Type B pancreatic cell (in vitro differentiated cells): Measurements from ENCODE around the gene CAMTA1. TPM values are rescaled to one million over a fixed set of nuclear protein-coding genes. Genes with fewer than 3 reads are reported as not detected.

Source experiments
- DNase-seq: peaks from one replicate; pipeline ENCODE4 v3.0.0; 2021; ENCODE audit warnings: mixed read lengths; ENCODE audit not compliant: unreplicated experiment; ENCODE audit errors: extremely low spot score
- H3K27ac Mint-ChIP-seq: 2 replicates; pipeline ENCODE4 v1.8.0; 2021; ENCODE audit warnings: mild to moderate bottlenecking, mixed read lengths
- H3K27me3 Mint-ChIP-seq: 2 replicates; pipeline ENCODE4 v1.8.0; 2021; ENCODE audit warnings: mixed read lengths
- H3K36me3 Mint-ChIP-seq: 2 replicates; pipeline ENCODE4 v1.8.0; 2021; ENCODE audit warnings: mixed read lengths
- H3K4me1 Mint-ChIP-seq: one replicate; pipeline ENCODE4 v1.8.0; 2021; ENCODE audit warnings: mixed read lengths; ENCODE audit not compliant: unreplicated experiment
- H3K4me3 Mint-ChIP-seq: 2 replicates; pipeline ENCODE4 v1.8.0; 2021; ENCODE audit warnings: mild to moderate bottlenecking, mixed read lengths
- H3K9me3 Mint-ChIP-seq: 2 replicates; pipeline ENCODE4 v1.8.0; 2021; ENCODE audit warnings: mixed read lengths
- CTCF ChIP-seq: fragments of 200-600 bp; sonication (generic); conservative IDR thresholded peaks from 2 replicates; pipeline ENCODE4 v1.5.0; 2021; ENCODE audit warnings: antibody characterized with exemption, mild to moderate bottlenecking
- total RNA-seq: library from RNA; stranded (reverse); gene quantifications from 2 replicates; pipeline ENCODE4 v1.2.1, GENCODE V29; 2021; ENCODE audit warnings: low replicate concordance

CAMTA1 gene
- total RNA-seq, 1 donor from 2014 or later = 82.5 TPM

GRCh38 chr1:7558921-7559869 lies 773.9 kb downstream of the CAMTA1 start:
- Mint-ChIP-seq H3K36me3 (no peaks in the 10 kb centered on the region), H3K27ac (no peak overlapping the region), H3K27me3 (peaks cover 3% of the 10 kb centered on the region), H3K4me3 (no peak overlapping the region), H3K4me1 (peaks cover 17% of the 10 kb centered on the region), H3K9me3 (no peaks in the 10 kb centered on the region)
- DNase-seq = no peak
- TF ChIP-seq CTCF = no peak

- DNase-seq = no peak
- Mint-ChIP-seq H3K4me1 (peaks cover 11% of the 10 kb centered on the region), H3K9me3 (no peaks in the 10 kb centered on the region), H3K36me3 (no peaks in the 10 kb centered on the region), H3K27me3 (no peaks in the 10 kb centered on the region), H3K27ac (no peak overlapping the region), H3K4me3 (no peak overlapping the region)
- TF ChIP-seq CTCF = no peak
These were observed 774.9 kb downstream of the CAMTA1 start for GRCh38 chr1:7560128-7560527.

- no peak overlapping the region for H3K27ac Mint-ChIP-seq
- no peak for DNase-seq
- no peaks in the 10 kb centered on the region for H3K9me3 Mint-ChIP-seq
- no peak for TF ChIP-seq CTCF
- peaks cover 11% of the 10 kb centered on the region for H3K4me1 Mint-ChIP-seq
- H3K36me3 Mint-ChIP-seq = no peaks in the 10 kb centered on the region
- H3K27me3 Mint-ChIP-seq = no peaks in the 10 kb centered on the region
- H3K4me3 Mint-ChIP-seq = no peak overlapping the region
These were observed 775.4 kb downstream of the CAMTA1 start for GRCh38 chr1:7560601-7561181.

- TF ChIP-seq CTCF = peak; percentile 62
- Mint-ChIP-seq H3K27ac (no peak overlapping the region), H3K27me3 (no peaks in the 10 kb centered on the region), H3K9me3 (no peaks in the 10 kb centered on the region), H3K4me1 (peaks cover 11% of the 10 kb centered on the region), H3K4me3 (no peak overlapping the region), H3K36me3 (no peaks in the 10 kb centered on the region)
- DNase-seq = no peak
These were observed 776.2 kb downstream of the CAMTA1 start for GRCh38 chr1:7561331-7561921.

GRCh38 chr1:7561936-7562728 lies 776.9 kb downstream of the CAMTA1 start:
- H3K4me1 Mint-ChIP-seq = peaks cover 11% of the 10 kb centered on the region

More at GRCh38 chr1:7561936-7562728, 776.9 kb downstream of the CAMTA1 start:
- Mint-ChIP-seq H3K9me3 (no peaks in the 10 kb centered on the region), H3K36me3 (no peaks in the 10 kb centered on the region), H3K27ac (no peak overlapping the region), H3K4me3 (no peak overlapping the region), H3K27me3 (no peaks in the 10 kb centered on the region)
- TF ChIP-seq CTCF = no peak
- DNase-seq = no peak
